Small intestine (tissue), 7 donors: ENCODE results near the gene GNPDA2. TPM values are rescaled to one million over a fixed set of nuclear protein-coding genes. Genes with fewer than 3 reads are reported as not detected.
"Not testable (repeated sequence)": the region's sequence is repeated elsewhere in the genome, so short reads cannot be mapped to it uniquely, and the experiment has no call there.

ENCODE experiments used
- DNase-seq, 2 donors: peaks; one replicate each; pipeline versions ENCODE4 v3.0.0 to v3.0.0-alpha.2; 2013
- FAIRE-seq: peaks from 2 replicates; lab custom pipeline; 2012; peaks lifted over from hg19 to GRCh38; lab: Jason Lieb, UNC
- H3K27ac ChIP-seq, 3 donors: one replicate each; pipeline ENCODE4 v1.5.1; 2013; ENCODE audit warnings: low read length in 2 of 3, mild to moderate bottlenecking in 2 of 3, control low read depth in 1 of 3, inconsistent platforms in 1 of 3, low read depth in 1 of 3, moderate library complexity in 1 of 3
- H3K27me3 ChIP-seq, 3 donors: one replicate each; pipeline ENCODE4 v1.6.1; 2013; ENCODE audit warnings: low read length in 3 of 3, inconsistent platforms in 1 of 3; ENCODE audit not compliant: control insufficient read depth in 3 of 3, insufficient read depth in 3 of 3
- H3K36me3 ChIP-seq, 3 donors: one replicate each; pipeline ENCODE4 v1.6.1; 2013; ENCODE audit warnings: low read length in 3 of 3, inconsistent platforms in 1 of 3, low read depth in 1 of 3, mild to moderate bottlenecking in 1 of 3, moderate library complexity in 1 of 3; ENCODE audit not compliant: control insufficient read depth in 3 of 3, insufficient read depth in 2 of 3
- H3K4me1 ChIP-seq, 3 donors: one replicate each; pipeline ENCODE4 v1.6.1; 2013; ENCODE audit warnings: low read length in 2 of 3, inconsistent platforms in 1 of 3, low read depth in 1 of 3, mild to moderate bottlenecking in 1 of 3, moderate library complexity in 1 of 3; ENCODE audit not compliant: control insufficient read depth in 3 of 3, insufficient read depth in 2 of 3
- H3K4me3 ChIP-seq, 3 donors: one replicate each; pipeline ENCODE4 v1.5.1; 2013; ENCODE audit warnings: low read length in 3 of 3, control low read depth in 1 of 3, inconsistent platforms in 1 of 3, low read depth in 1 of 3, mild to moderate bottlenecking in 1 of 3, moderate library complexity in 1 of 3
- H3K9me3 ChIP-seq, 2 donors: one replicate each; pipeline ENCODE4 v1.6.1; 2013; ENCODE audit warnings: low read depth in 1 of 2, low read length in 1 of 2; ENCODE audit not compliant: control insufficient read depth in 2 of 2, insufficient read depth in 1 of 2
- WGBS, 3 donors: extraction: QIAGEN DNeasy Blood & Tissue Kit; methylation state at CpG; one replicate each; pipeline ENCODE4 v1.1.7; 2013; 5-methylcytosine and 5-hydroxymethylcytosine counted together
- polyA plus RNA-seq, 4 donors: library from polyadenylated mRNA; stranded (reverse) in 3 of 4; unstranded in 1 of 4; fragments of 200-250 nt in 3 of 4; fragments of 120-200 nt in 1 of 4; gene quantifications; one replicate each; pipeline versions ENCODE4 v1.2.1 to v1.2.3, GENCODE V29; 2013
- donor health status: healthy with polysubstance abuse.
- donor health status: control.
- donor health status: control.
- donor health status: Bipolar disorder and iron deficiency.
- donor health status: healthy.

GNPDA2 gene
- polyA plus RNA-seq, 4 donors: 6.5 to 14.5 (median 8.7) TPM

DNA sequence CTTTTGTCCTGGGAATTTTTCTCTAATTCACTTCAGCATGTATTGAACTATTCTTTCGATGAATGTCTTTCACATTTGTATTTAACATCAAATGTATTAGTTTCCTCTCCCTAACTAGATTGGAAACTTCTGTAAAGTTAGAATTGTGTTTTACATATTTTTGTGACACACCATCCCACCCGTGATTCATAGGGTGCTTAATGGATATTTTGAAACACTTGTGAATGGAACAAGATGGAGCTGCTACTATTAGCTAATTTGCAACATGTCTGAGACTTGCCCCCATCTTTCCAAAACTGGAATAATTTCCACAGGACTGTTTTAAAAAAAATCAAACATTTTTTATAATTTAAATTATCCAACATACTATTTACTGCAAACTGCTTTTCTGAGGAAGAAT lies 30.2 kb upstream of the GNPDA2 start:
- Histone ChIP-seq H3K9me3 (no peaks in the 10 kb centered on the region), H3K36me3 (no peaks in the 10 kb centered on the region), H3K4me3 (no peak overlapping the region), H3K27ac (no peak overlapping the region), H3K27me3 (no peaks in the 10 kb centered on the region), H3K4me1 (no peaks in the 10 kb centered on the region)
- 80 to 82% (median 82%) methylated on average over 2 of the region's 2 CpGs for WGBS, 3 donors
- DNase-seq: no peak
- FAIRE-seq: no peak

DNA sequence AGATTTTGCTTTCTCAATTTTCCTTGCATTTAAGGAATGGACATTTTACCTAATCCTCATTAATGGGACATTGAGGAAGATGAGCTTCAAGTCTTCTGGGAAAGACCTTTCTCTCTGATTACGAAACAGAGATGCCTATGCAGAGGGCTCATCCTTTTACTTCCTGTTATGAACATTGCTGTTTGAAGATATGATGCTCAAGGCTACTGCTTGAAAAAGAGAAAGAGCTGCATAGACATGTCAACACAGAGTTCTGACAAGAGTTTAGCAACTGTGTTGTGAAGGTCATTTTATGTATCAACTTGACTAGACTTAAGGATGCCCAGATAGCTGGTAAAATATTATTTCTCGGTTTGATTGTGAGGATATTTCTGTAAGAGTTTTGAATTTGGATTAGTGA lies 13.8 kb upstream of the GNPDA2 start:
- H3K27ac ChIP-seq: no peak overlapping the region
- H3K4me3 ChIP-seq: no peak overlapping the region
- 70 to 87% (median 85%) methylated on average over 2 of the region's 2 CpGs for WGBS, 3 donors
- FAIRE-seq (no peak), DNase-seq (no peak)
- H3K36me3 ChIP-seq: no peaks in the 10 kb centered on the region
- no peaks in the 10 kb centered on the region for H3K9me3 ChIP-seq
- H3K27me3 ChIP-seq: no peaks in the 10 kb centered on the region
- H3K4me1 ChIP-seq: no peaks in the 10 kb centered on the region

DNA sequence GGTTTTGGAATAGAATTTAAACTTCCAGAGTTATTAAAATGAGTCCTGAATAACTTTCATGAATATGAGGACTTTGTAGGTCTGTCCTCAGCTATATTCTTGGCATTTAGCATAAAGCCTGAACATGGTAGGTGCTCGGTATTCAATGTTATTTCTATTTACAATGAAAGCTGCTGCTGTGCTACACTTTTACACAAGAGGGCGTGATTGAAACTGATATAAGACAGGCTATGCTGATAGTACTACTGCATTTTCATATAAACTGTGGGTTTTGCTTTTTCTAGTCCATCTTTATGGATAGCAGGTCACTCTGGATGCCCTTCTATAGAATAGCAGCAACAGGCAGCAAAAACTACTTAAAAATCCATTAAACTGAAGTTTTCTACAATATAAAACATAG lies 12.3 kb upstream of the GNPDA2 start:
- Histone ChIP-seq H3K36me3 (no peaks in the 10 kb centered on the region), H3K4me3 (no peak overlapping the region), H3K27ac (no peak overlapping the region), H3K27me3 (no peaks in the 10 kb centered on the region), H3K9me3 (no peaks in the 10 kb centered on the region), H3K4me1 (no peaks in the 10 kb centered on the region)
- no peak for DNase-seq
- 37 to 59% (median 39%) methylated on average over 2 of the region's 2 CpGs for WGBS, 3 donors
- no peak for FAIRE-seq

DNA sequence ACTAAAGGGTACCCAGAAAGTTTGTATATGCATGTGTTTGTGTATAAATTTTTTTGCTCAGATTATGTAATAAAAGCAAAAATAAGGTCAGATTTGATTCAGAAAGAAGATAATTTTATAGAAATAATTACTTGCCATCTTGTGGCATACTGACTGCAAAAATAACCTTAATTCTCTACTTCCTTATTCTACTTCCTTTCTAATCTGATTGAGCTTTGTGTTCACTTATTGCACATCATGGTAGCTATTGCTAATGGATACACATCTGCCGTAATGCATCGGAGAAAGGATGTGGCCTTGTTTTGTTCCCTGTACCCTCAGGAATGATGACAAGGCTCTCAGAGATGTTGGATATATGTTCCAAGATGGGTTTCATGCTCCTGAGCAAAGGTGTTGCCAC lies 10.5 kb upstream of the GNPDA2 start:
- Histone ChIP-seq H3K4me1 (no peaks in the 10 kb centered on the region), H3K36me3 (no peaks in the 10 kb centered on the region), H3K27ac (no peak overlapping the region), H3K4me3 (no peak overlapping the region), H3K27me3 (peaks cover 0 to 2% (median 0%) of the 10 kb centered on the region in 3 donors), H3K9me3 (no peaks in the 10 kb centered on the region)
- DNase-seq (no peak), FAIRE-seq (no peak)
- 87 to 96% (median 91%) methylated on average over 2 of the region's 2 CpGs for WGBS, 3 donors

DNA sequence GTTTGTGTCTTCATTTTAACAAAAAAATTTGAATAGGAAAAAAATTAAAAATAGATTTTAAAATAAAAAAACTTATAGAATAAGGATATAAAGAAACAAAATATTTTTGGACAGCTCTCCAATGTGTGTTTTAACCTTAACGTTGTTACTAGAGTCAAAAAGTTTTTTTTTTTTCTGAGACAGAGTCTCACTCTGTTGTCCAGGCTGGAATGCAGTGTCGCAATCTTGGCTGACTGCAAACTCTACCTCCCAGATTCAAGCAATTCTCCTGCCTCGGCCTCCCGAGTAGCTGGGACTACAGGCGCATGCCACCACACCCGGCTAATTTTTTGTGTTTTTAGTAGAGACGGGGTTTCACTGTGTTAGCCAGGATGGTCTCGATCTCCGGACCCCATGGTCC lies 2.3 kb upstream of the GNPDA2 start:
- not testable (repeated sequence) for H3K27me3 ChIP-seq, H3K9me3 ChIP-seq, H3K36me3 ChIP-seq, H3K27ac ChIP-seq, H3K4me3 ChIP-seq, H3K4me1 ChIP-seq, DNase-seq, FAIRE-seq
- WGBS, 3 donors: 91 to 96% (median 95%) methylated on average over 9 of the region's 9 CpGs

DNA sequence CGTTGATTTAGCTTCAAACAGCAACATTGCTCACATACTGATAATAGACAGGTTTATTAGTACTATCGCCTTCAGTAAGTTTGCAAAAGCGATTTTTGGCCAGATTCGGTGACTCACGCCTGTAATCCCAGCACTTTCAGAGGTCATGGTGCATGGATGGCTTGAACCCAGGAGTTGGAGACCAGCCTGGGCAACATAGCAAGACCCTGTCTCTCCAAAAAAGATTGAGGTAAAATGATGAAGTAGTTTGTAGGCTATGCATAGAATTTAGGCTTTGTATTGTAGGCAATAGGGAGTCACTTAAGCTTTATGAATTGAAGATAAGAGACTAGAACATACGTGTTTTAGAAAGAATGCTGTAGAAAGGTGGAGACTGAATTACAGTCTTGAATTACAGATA lies 1.1 kb upstream of the GNPDA2 start:
- Histone ChIP-seq H3K4me3 (no peak overlapping the region), H3K36me3 (no peaks in the 10 kb centered on the region), H3K27me3 (peaks cover 0 to 2% (median 0%) of the 10 kb centered on the region in 3 donors), H3K4me1 (peaks cover 0 to 2% (median 0%) of the 10 kb centered on the region in 3 donors), H3K9me3 (no peaks in the 10 kb centered on the region), H3K27ac (no peak overlapping the region)
- DNase-seq (no peak), FAIRE-seq (no peak)
- 48 to 85% (median 65%) methylated on average over 6 of the region's 6 CpGs for WGBS, 3 donors

DNA sequence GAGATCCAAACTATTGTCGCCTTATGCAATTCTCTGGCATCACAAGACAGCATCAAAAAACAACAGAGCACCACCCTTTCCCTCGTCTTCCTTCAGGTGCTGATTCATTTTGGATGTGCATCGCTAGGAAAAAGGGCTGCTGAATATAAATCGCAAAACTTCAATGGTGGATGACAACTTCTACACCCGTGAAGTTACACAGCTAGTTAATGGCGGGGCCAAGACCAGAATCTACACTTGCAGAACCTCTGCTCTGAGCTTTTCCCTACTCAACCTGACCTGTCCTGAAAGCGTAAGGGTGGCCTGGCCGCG lies 674 bp downstream of the GNPDA2 start:
- Histone ChIP-seq H3K4me3 (peak overlapping the region; percentile 64 to 96 (median 74)), H3K4me1 (peaks cover 0 to 2% (median 0%) of the 10 kb centered on the region in 3 donors), H3K27me3 (no peaks in the 10 kb centered on the region), H3K27ac (peak overlapping the region in 2 of 3 donors; percentile 70 to 73), H3K9me3 (no peaks in the 10 kb centered on the region), H3K36me3 (no peaks in the 10 kb centered on the region)
- DNase-seq: no peak
- FAIRE-seq: no peak
- 0 to 2% (median 1%) methylated on average over 9 of the region's 9 CpGs for whole genome bisulfite sequencing, 3 donors

DNA sequence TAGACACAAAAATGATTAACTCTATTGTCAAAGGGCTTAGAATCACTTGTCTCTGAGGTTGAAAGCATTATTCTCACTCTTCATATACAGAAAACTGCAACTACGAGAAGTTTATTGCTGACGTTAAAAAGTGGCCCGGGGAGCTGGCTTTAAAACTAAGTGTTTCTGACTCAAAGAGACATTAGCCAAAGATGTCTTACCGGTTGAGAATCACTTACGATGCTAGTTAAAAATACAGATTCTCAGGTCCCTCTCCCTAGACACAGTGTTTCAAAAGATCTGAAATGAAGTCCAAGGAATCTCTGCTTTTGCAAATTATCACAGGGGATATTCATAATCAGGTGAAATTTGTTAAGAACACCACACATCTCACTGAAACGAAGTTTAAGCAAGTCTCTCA lies 1.2 kb downstream of the GNPDA2 start:
- 26 to 45% (median 42%) methylated on average over 6 of the region's 6 CpGs for WGBS, 3 donors
- Histone ChIP-seq H3K4me1 (peaks cover 0 to 2% (median 0%) of the 10 kb centered on the region in 3 donors), H3K4me3 (peak overlapping the region in 2 of 3 donors; percentile 64 to 96), H3K27me3 (no peaks in the 10 kb centered on the region), H3K36me3 (no peaks in the 10 kb centered on the region), H3K27ac (no peak overlapping the region), H3K9me3 (no peaks in the 10 kb centered on the region)
- FAIRE-seq (no peak), DNase-seq (no peak)

DNA sequence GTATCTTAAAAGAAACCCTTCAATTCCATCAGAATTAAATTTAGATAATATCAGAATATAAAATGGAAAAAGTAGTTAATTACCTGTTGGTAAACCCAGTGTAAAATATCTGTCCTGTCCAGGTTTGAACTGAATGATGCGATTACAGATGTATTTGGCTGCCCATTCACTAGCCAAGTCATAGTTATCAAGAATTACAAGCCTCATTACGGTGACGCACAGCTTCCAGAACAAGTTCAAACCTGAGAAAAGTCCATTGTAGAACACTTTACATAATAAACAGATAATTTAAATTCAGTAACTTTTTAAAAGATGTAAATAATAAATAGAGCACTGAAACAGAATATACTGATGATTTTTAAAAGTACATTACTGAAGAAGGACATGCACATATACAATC lies 4.4 kb downstream of the GNPDA2 start:
- WGBS, 3 donors: 94 to 99% (median 98%) methylated on average over 3 of the region's 3 CpGs
- FAIRE-seq: no peak
- no peak overlapping the region for H3K4me3 ChIP-seq

More for the DNA sequence above, 4.4 kb downstream of the GNPDA2 start:
- Histone ChIP-seq H3K27me3 (no peaks in the 10 kb centered on the region), H3K4me1 (peaks cover 0 to 2% (median 0%) of the 10 kb centered on the region in 3 donors), H3K36me3 (no peaks in the 10 kb centered on the region), H3K27ac (no peak overlapping the region), H3K9me3 (no peaks in the 10 kb centered on the region)
- DNase-seq: no peak
